HFF-Myc (cell line): ENCODE results near the gene RENBP.

Experiments used
- DNase-seq: peaks from one replicate; pipeline ENCODE4 v3.0.0-alpha.2; 2011; ENCODE audit warnings: low read depth; ENCODE audit errors: extremely low read depth
- H3K4me3 ChIP-seq: replicated peaks from 2 replicates; pipeline ENCODE4 v1.5.1; 2011; ENCODE audit warnings: low read depth, mild to moderate bottlenecking, control low read depth, low read length
- TF ChIP-seq, protein P1 (sequence below): IDR thresholded peaks from 2 replicates; pipeline ENCODE4 v1.5.1; 2012; ENCODE audit warnings: mild to moderate bottlenecking, low read depth, low read length, control low read depth; ENCODE audit errors: missing control alignments

RENBP gene

GRCh38 chrX:153948847-153949805 is 4.7 kb upstream of the RENBP start:
- DNase-seq, result no peak
- no peak overlapping the region for H3K4me3 ChIP-seq
- TF ChIP-seq, protein P1, sequence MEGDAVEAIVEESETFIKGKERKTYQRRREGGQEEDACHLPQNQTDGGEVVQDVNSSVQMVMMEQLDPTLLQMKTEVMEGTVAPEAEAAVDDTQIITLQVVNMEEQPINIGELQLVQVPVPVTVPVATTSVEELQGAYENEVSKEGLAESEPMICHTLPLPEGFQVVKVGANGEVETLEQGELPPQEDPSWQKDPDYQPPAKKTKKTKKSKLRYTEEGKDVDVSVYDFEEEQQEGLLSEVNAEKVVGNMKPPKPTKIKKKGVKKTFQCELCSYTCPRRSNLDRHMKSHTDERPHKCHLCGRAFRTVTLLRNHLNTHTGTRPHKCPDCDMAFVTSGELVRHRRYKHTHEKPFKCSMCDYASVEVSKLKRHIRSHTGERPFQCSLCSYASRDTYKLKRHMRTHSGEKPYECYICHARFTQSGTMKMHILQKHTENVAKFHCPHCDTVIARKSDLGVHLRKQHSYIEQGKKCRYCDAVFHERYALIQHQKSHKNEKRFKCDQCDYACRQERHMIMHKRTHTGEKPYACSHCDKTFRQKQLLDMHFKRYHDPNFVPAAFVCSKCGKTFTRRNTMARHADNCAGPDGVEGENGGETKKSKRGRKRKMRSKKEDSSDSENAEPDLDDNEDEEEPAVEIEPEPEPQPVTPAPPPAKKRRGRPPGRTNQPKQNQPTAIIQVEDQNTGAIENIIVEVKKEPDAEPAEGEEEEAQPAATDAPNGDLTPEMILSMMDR, result no peak

DNA sequence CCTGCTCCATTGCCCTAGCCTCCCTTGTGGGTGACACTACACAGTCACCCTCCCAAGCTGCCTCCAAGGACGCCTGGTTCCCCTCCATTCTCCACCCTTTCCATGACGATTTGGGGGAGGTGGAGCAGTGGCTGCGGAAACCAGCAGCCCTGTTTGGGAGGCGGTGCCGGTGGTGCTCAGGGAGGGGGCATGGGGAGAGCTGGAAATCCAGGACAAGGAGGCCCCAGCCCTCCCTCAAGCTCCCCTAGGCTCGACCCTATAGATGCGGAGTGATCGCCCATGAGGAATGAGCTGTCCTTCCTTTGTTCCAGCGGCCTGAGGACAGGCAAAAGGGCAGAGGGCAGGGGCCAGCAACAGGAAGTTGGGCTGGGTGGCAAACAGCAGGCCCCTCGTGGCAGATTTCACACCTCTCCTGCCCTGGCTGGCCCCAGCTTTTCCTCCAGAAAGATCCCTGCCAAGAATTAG is 3.6 kb upstream of the RENBP start:
- TF ChIP-seq, protein P1, result no peak
- DNase-seq, result no peak
- H3K4me3 ChIP-seq, result no peak overlapping the region

GRCh38 chrX:153947009-153947769 is 2.7 kb upstream of the RENBP start:
- H3K4me3 ChIP-seq, result no peak overlapping the region
- TF ChIP-seq, protein P1, result peak; percentile 91
- no peak for DNase-seq

DNA sequence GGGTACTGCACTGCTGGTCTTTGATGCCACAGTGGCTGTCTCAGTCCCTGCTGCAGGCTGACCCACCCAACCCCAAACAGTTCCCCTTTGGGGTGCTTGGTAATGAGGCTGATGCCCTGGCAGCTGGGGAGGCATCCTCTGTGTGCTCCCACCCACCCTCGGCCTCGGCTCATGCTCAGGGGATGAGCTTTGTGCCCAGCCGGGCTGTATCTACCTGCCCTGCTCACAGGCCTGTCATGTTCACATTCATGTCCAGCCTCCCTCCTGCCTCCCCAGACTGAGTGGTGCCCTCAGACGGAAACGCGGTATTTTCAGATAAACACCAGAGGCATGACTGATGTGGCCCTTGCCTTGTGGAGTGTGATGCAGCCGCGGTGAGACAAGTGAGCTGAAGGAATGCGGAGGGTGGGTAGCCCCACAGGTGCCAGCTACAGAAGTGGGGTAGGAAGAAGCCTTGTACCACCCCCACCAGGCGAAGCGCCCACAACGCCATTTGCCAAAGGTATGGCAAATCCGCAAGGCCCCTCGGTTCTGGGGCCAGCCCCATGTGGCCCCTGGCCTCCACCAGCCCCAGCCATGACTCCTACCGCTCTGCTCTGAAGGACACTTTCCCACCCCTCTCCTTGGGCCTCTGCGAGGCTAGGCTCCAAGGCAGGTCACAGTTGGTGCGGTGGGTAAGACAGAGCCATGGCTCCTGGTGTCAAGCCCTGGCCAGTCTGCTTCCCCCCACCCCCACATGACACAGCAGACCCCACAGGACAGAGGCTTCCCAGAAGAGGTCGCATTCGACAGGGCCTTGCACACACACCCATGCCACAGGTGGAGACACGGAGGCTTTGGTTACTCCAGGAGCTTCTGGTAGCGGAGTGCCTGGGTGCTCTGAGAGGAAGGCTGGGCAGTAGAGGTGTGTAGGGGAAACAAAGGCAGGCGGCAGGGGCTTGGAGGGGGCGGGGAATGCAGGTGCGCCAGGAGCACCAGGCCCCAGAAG is 1.8 kb upstream of the RENBP start:
- no peak for DNase-seq
- TF ChIP-seq, protein P1, result no peak
- H3K4me3 ChIP-seq, result no peak overlapping the region

DNA sequence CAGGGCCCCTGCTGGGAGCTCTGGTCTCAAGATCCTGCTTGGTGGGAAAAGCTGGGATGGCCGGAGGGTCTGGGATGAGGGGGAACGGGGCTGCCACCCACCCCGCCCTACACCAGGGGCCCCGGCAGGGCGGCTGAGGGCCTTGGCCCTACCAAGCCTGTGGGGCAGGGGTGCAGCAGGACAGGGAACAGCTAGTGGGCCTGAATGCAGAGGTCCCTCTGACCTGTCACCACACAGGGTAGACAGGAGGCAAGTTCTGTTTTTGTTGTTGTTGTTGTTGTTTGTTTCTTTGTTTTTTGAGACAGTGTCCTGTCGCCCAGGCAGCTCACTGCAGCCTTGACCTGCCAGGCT is 332 bp upstream of the RENBP start:
- H3K4me3 ChIP-seq, result no peak overlapping the region
- TF ChIP-seq, protein P1, result no peak

More for the DNA sequence above, 332 bp upstream of the RENBP start:
- no peak for DNase-seq
